ENCODE data around the gene GPR50. TPM values are rescaled to one million over a fixed set of nuclear protein-coding genes. Genes with fewer than 3 reads are reported as not detected.

GPR50 gene
- total and polyA plus RNA-seq, 2 donors from 2014 or later, result not detected

- no peak for TF ChIP-seq CTCF (IDR thresholded peaks at IDR 0.05; ENCODE audit: borderline replicate concordance, extremely low read depth, insufficient read depth)
- H3K9ac ChIP-seq (ENCODE audit: low read length in 3 of 3), result no peak overlapping the region
- no peak overlapping the region for H3K27ac ChIP-seq (ENCODE audit: low read depth in 2 of 2, low read length in 2 of 2)
- H3K27me3 ChIP-seq (ENCODE audit: control insufficient read depth, insufficient read depth, low read length), result peaks cover 10% of the 10 kb centered on the region
- intact Hi-C loops (cut with DNase I), result no loop called here
- no peak for DNase-seq
- no peaks in the 10 kb centered on the region for H3K9me3 ChIP-seq (ENCODE audit: control insufficient read depth in 2 of 3, insufficient read depth in 1 of 3, low read length in 3 of 3)
- FAIRE-seq, result peak; percentile 6
- no peaks in the 10 kb centered on the region for H3K36me3 ChIP-seq (ENCODE audit: control insufficient read depth in 2 of 3, insufficient read depth in 3 of 3, low read length in 3 of 3)
- H3K4me1 ChIP-seq (ENCODE audit: control insufficient read depth in 2 of 3, insufficient read depth in 2 of 3, low read depth in 1 of 3, low read length in 3 of 3), result no peaks in the 10 kb centered on the region
- no peak overlapping the region for H3K4me3 ChIP-seq (ENCODE audit: low read length in 3 of 3)
Observed at GRCh38 chrX:151183912-151184565, 7.7 kb downstream of the GPR50 start.

DNA sequence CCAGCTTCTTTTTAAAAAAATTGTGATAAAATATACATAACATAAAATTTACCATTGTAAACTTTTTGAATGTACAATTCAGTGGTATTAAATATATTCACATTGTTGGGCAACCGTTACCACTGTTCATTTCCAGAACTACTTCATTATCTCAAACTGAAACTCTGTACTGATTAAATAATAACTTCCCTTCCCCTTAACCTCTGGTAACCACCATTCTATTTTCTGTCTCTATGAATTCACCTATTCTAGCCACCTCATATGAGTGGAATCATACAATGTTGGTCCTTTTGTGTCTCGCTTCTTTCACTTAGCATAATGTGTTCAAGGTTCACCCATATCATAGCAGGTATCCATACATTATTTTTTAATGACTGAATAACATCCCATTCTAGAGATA lies 8.3 kb downstream of the GPR50 start:
- TF ChIP-seq CTCF (IDR thresholded peaks at IDR 0.05; ENCODE audit: borderline replicate concordance, extremely low read depth, insufficient read depth), result no peak
- Histone ChIP-seq H3K9me3 (ENCODE audit: control insufficient read depth in 2 of 3, insufficient read depth in 1 of 3, low read length in 3 of 3) (no peaks in the 10 kb centered on the region), H3K4me3 (ENCODE audit: low read length in 3 of 3) (no peak overlapping the region), H3K27ac (ENCODE audit: low read depth in 2 of 2, low read length in 2 of 2) (no peak overlapping the region), H3K9ac (ENCODE audit: low read length in 3 of 3) (no peak overlapping the region), H3K36me3 (ENCODE audit: control insufficient read depth in 2 of 3, insufficient read depth in 3 of 3, low read length in 3 of 3) (no peaks in the 10 kb centered on the region), H3K4me1 (ENCODE audit: control insufficient read depth in 2 of 3, insufficient read depth in 2 of 3, low read depth in 1 of 3, low read length in 3 of 3) (no peaks in the 10 kb centered on the region), H3K27me3 (ENCODE audit: control insufficient read depth, insufficient read depth, low read length) (peaks cover 10% of the 10 kb centered on the region)
- intact Hi-C loops (cut with DNase I), result no loop called here
- FAIRE-seq (no peak), DNase-seq (no peak)

GRCh38 chrX:151206871-151207270 lies 30.5 kb downstream of the GPR50 start:
- no peak overlapping the region for H3K9ac ChIP-seq (ENCODE audit: low read length in 3 of 3)
- H3K27me3 ChIP-seq (ENCODE audit: control insufficient read depth, insufficient read depth, low read length), result no peaks in the 10 kb centered on the region
- H3K36me3 ChIP-seq (ENCODE audit: control insufficient read depth in 2 of 3, insufficient read depth in 3 of 3, low read length in 3 of 3), result no peaks in the 10 kb centered on the region
- no peaks in the 10 kb centered on the region for H3K4me1 ChIP-seq (ENCODE audit: control insufficient read depth in 2 of 3, insufficient read depth in 2 of 3, low read depth in 1 of 3, low read length in 3 of 3)
- no peak for TF ChIP-seq CTCF (IDR thresholded peaks at IDR 0.05; ENCODE audit: borderline replicate concordance, extremely low read depth, insufficient read depth)
- no peaks in the 10 kb centered on the region for H3K9me3 ChIP-seq (ENCODE audit: control insufficient read depth in 2 of 3, insufficient read depth in 1 of 3, low read length in 3 of 3)
- H3K4me3 ChIP-seq (ENCODE audit: low read length in 3 of 3), result no peak overlapping the region
- intact Hi-C loops (cut with DNase I), result no loop called here
- H3K27ac ChIP-seq (ENCODE audit: low read depth in 2 of 2, low read length in 2 of 2), result no peak overlapping the region
- FAIRE-seq (no peak), DNase-seq (no peak)

- H3K4me1 ChIP-seq (ENCODE audit: control insufficient read depth in 2 of 3, insufficient read depth in 2 of 3, low read depth in 1 of 3, low read length in 3 of 3), result no peaks in the 10 kb centered on the region
- FAIRE-seq (no peak), DNase-seq (no peak)
- intact Hi-C loops (cut with DNase I), result no loop called here
- H3K9ac ChIP-seq (ENCODE audit: low read length in 3 of 3), result no peak overlapping the region
- H3K9me3 ChIP-seq (ENCODE audit: control insufficient read depth in 2 of 3, insufficient read depth in 1 of 3, low read length in 3 of 3), result no peaks in the 10 kb centered on the region
- H3K36me3 ChIP-seq (ENCODE audit: control insufficient read depth in 2 of 3, insufficient read depth in 3 of 3, low read length in 3 of 3), result no peaks in the 10 kb centered on the region
- H3K4me3 ChIP-seq (ENCODE audit: low read length in 3 of 3), result no peak overlapping the region
- H3K27me3 ChIP-seq (ENCODE audit: control insufficient read depth, insufficient read depth, low read length), result no peaks in the 10 kb centered on the region
- no peak for TF ChIP-seq CTCF (IDR thresholded peaks at IDR 0.05; ENCODE audit: borderline replicate concordance, extremely low read depth, insufficient read depth)
- no peak overlapping the region for H3K27ac ChIP-seq (ENCODE audit: low read depth in 2 of 2, low read length in 2 of 2)
Observed at GRCh38 chrX:151225843-151226242, 49.5 kb downstream of the GPR50 start.

All from kidney (tissue), 14 donors.